ENCODE results near the gene BRME1.

Gene BRME1

DNA sequence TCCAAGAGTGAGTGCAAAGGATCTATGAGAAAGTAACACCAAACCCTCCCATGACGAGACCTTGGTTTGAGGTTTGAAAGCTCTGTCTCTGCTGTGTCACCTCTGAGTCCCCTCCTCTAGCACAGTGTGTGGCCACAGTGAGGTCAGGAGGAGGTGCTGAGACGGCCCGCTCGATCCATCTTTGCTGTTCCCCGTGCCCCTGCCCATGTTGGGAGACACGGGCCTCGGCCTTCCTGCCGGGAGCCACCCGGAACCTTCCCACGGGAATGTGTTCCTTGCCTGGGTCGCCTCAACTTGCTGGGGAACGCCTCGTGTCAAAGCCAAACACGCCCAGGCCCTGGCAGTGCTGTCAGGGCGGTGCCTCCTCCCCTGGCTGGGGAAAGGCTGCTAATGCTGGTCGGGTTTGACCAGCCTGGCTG lies 18.9 kb downstream of the BRME1 start:
- DNase-seq, result no peak

DNA sequence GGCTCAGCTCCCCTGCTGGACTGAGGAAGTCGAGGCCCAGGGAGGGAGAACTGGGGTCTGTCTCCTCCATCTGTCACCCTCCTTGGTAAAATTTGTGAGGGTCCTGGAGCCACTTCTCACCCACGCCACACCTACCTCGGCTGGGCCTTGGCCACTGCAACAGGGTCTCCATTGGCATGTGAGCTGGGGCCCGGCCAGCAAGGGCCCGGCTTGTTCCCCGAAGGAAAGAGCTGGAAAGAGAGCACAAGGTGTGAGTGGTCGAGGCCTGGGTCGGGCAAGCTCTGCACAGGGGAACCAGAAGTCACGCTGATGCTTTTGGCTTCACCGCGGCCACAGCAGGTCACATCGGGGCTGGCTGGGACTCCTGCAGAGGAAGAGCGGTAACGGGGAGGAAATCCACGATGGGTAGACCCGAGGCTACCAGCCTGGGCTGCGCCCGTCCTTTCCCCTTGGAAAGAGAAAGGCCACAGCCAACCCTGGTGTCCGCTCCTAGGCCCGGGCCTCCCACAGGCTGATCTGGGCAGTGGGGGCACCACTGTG lies 20.0 kb downstream of the BRME1 start:
- DNase-seq, result no peak

DNA sequence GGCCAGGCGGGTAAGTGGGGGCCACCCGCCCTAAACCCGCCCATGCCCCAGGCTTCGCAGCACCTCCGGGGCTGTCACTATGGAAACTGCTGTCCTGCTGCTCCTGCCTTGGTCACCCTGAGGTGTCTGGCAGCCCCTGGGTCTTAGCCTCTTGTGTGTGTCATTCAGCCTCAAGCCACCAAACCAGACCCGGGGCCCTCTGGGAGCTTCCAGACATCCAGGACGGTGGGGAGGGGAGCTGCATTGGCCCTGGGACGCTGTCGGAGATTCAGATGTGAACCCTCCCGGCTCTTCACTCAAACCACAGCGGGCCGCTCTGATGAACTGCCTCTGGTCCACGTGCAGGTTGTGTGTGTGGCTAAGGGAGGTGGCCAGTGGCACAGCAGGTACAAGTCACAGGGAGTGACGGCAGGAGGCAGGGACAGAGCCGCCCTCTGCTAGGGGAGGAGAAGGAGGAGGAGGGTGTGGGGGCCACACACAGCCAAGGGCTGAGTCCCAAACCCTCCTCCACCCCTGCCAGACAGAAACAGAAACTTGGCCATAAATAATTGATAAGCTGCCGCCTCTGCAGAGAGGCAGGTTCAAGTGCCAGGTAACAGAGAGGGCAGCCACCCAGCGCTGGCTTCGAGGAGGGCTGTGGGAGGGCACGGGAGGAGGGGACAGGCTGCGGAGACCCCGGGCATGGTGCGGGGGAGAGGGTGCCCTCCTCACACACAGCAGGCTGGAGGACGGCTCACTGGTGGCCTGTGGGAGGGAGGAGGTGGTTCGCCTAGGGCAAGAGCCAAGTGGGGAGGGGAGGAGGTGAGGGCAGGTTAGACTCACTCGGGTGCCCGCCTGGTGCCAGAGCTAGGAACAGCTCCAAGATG lies 21.0 kb downstream of the BRME1 start:
- DNase-seq, result peak; percentile 74

DNA sequence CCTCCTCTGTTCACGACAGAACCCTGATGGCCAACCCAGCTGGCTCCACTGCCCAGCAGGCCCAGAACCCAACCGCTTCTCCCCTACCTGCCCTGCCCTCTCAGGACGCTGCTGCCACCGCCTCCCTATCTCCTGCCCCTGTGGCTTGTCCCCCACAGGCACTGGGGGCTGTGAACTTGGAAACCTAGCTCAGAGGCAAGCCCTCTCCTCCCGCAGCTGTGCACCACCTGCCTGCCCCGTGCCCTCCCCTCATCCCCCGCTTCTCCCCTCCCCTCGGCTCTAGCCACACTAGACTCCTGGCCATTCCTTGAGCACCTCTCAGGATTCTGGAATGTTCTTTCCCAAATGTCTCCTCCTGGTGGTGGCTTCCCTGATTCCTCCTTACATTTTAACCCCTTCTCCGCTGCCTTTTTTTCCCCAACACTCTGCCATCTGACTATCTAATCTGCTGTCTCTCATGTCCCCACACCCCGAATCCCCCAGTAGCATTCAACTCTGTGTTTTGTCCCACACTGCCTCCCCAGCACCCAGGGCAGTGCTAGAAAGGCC lies 22.3 kb downstream of the BRME1 start:
- DNase-seq, result no peak

DNA sequence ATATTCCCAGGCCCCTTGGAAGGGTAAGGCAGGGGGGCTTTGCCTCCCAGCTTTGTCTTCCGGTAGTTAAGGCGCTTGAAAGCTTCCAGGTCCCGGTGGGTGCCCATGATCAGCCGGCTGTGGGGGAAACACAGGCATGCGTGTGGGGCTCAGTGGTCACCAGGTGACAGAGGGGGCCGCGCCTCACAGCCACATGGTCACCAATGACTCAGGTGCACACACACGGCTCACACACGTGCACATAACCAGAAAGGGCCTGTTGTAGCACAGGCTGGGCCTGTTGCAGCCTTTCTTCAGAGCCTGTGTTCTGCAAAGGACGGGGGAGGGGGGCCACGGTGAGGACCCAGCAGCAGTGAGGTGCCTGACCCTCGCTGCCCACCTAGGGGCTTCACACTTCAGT lies 23.1 kb downstream of the BRME1 start:
- no peak for DNase-seq

DNA sequence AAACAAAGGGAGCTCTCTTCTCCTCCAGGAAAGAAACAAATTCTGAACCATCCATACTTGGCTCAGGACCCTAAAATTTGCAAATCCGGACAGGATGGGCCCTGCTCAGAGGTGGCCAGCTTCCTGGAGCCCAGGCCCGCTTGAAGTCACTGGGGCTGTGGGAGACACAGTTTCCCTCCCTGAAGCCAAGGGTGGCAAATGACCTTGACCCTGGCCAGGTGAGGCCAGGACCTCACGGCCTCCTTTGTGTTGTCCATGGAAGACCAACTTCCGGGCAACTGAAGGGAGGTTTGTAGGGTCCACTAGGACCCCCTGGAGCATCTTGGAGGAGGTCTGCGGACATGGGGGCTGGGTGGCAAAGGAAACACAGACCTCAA lies 23.5 kb downstream of the BRME1 start:
- no peak for DNase-seq

DNA sequence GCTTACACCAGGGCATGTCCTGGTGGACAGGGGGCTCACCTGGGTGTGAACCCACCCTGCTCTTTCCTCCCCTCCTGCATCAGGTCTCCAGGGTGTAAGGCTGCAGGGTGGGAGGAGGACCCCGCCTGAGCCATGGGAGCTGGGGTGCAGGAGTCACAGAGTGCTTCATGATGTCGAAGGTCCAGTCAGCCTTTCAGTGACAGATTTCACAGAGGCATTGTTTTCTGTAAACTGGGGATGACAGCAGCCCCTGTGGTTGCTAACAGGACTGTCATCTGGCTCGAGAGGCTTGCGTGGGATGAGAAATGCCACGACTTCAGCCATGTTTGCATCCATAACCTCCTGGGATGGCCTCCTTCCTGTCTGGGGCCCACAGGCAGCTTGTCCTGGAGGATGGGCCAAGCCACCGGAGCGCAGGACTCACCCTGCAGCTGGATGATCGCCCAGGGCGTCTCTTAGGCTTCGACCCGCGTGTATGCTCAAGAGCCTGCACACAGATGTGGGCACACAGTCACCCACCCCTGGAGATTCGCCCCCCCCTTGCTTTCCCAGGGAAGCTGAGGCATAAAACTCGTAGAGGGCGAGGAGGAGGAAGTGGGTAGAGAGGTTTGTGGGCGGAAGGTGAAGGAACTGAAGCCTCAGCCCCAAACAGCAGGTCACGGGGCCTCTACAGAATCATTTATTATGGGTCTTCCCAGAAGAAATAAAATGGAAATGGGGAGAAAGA lies 24.1 kb downstream of the BRME1 start:
- DNase-seq, result no peak

DNA sequence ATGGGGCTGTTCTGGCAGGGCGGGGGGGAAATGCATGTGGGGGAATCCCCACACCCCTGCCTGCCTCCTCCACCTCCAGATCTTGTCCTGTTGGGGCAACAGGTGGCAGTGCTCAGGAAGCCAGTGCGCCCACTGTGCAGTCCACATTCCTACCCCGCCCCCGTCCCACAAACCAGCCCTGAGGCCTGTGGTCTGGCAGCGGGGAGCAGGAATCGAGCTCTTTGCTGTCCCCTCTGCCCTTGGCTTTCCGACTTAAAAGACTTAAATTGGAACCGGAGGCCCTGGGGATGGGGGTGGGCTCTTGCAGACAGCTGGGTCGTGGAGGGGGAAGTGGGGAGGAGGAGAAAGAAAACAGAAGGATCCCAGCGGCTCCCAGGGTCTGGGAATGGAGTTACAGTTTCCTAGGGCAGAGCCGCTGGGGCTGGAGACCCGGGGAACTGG lies 24.6 kb downstream of the BRME1 start:
- no peak for DNase-seq

DNA sequence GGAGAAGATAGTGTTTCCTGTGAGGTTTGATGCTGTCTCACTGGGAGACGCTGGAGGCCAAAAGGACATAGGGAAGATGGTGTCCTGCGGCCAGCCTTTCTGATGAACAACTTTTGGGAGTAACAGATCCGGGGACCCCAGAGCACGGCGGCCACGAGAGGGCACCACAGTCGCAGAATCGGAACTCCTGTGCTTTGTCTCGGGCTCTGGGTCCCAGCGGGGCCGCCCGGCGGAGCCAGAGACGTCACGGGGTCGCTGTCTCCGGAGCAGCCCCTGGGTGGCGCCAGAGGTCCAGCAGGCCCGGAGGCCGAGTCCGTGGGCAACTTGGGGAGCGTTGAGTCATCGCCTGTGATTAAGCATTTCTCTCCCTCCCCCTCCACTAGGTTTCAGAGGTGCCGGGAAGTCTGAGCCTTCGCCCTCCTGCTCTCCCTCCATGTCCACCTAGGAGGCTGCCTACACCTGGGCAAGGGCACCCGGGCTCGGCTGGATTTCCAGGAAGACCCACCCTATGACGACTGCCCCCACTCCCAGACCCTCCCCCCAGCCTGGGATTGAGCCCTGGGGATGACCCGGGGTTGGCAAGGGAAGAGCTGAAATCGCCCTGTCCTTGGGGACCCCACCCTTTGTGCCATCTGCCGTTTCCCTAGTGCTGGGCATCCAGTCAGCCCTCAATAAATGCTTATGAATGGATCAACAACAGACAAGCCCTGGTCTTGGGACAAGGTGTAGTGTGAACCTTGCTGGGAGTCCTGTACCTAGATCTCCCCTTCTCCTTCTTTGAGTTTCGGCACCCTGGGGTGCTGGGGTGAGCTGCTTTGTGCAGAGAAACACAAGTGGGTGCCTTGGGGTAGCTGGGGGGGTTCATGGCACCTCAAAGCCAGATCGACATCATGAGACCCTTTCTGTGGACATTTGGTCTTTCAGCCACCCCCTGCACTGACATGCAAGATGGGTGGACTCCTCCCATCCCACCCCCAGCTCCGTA lies 25.6 kb downstream of the BRME1 start:
- DNase-seq, result peak; percentile 84

DNA sequence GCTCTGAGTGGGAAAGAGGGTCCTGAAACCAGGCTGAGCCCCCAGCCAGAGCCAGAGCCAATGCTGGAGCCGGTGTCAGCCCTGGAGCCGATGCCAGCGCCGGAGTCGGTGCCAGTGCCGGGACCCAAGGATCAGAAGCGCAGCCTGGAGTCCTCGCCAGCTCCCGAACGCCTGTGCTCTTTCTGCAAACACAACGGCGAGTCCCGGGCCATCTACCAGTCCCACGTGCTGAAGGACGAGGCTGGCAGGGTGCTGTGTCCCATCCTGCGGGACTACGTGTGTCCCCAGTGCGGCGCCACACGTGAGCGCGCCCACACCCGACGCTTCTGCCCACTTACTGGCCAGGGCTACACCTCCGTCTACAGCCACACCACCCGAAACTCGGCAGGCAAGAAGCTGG lies 28.6 kb downstream of the BRME1 start:
- DNase-seq, result no peak

DNA sequence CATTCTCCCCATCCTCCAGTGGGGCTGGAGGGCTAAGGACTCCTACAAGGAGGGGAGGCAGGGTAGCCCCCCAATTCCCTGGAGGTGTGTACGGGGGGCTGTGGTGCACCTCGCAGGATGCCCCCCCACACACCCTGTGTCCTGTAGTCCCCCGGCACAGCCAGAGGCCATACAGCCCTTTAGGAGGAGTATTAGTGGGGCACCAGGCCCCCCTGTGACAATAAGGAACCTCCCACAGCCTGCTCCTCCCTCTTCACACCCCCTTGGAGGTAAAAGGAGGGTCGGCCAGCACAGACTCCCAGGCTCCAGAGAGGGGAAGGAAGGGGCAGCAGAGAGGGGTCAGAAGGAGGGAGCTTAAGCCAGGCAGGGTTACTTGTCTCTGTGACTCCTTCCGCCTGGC lies 29.1 kb downstream of the BRME1 start, which contains the start of gene NANOS3:
NANOS3 (plus strand) TSS at position 301 of the 400 bp plus-strand sequence. CDS start 115 bp downstream, outside the sequence.
- DNase-seq, result no peak

DNA sequence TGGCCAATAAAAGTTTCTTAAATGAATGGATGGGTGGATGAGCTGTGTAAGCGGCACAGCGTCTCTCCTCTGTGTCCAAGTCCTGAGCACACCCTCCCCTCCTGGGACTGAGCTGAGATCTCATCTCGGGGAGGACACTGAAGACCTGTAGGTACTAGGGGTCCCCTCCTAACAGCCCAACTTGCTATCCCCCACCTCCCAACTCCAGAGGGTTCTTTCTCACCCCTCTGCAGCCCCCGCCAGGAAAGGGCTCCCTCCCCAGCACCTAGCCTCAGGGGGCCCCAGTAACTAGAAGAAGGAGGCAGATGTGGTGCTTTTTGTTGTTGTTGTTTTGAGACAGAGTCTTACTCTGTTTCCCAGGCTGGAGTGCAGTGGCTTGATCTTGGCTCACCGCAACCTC lies 30.1 kb downstream of the BRME1 start:
- no peak for DNase-seq

DNA sequence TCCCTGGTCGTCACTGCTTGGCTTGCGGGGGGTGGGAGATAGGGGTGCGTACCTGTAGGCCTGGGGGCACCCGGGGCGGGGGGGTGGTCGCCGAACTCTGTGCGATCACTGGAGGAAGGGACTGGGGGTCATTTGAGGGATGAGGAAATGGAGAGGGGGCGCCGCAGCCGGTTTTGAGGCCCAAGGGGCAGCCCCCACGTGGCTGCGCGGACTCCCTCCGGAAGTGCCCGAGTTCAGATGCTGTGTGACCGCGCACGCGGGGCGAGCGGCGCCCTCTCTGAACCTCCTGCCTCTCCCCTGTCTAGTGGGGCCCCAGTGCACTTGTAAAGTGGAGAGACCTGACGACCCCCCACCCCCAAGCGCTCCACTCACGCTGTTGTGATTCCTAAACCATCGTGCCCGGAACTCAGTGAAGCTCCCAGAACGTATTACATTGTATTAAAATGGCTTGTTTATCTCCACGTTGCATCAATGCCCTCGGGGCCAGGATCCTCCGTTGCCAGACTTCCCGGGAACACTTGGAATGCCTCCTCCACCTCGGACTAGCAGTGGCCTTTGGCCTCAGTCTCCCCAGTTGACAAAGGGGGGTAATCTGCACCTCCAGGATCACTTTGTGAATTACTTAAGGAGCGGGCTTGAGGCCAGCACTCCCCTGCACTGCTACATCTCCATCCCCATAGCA lies 31.9 kb downstream of the BRME1 start:
- no peak for DNase-seq

DNA sequence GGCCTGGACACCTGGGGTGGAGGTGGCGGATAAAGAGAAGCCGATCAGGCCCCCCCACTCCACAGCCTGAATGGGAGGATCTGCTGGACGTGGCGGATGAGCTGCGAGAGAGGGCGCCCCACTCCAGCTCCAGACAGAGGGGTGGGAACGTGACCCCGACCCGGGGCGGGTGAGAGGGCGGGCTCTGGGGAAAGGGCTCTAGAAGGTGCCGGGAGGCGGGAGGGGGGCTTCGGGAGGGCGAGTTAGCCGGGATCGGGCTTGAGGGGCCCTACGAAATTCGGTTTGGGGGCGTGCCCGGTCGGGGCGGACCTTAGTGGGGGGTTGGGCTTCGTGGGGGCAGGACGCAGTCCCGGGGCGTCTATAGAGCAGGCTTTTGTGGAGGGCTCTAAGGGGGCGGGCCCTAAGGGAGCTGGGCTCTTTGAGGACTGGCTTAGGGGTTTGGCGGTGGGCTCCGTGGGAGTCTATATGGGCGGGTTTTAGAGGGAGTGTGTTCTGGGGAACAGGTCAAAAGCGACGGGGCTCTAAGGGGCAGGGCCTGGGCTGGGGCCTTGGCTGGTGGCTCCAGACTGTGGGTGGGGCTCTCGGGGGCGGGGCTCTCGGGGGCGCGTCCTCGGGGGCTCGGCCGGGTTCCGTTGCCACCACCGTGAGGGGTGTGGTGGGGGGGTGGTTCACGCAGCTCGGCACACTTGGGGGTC lies 33.1 kb downstream of the BRME1 start:
- no peak for DNase-seq

DNA sequence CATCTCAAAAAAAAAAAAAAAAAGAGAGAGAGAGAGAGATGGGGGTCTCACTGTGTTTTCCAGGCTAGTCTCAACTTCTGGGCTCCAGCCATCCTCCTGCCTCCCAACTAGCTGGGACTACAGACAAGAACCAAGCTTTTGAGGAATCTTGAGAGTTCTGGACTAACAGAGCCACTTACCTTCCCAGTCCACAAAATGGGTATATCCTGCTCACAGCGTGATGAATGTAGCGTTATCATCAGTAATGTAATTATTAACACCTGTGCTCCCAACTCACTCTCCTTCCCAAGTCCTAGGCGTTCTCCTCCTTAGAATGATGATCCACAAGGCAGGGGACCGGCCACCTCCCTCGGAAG lies 33.6 kb downstream of the BRME1 start:
- DNase-seq, result no peak

DNA sequence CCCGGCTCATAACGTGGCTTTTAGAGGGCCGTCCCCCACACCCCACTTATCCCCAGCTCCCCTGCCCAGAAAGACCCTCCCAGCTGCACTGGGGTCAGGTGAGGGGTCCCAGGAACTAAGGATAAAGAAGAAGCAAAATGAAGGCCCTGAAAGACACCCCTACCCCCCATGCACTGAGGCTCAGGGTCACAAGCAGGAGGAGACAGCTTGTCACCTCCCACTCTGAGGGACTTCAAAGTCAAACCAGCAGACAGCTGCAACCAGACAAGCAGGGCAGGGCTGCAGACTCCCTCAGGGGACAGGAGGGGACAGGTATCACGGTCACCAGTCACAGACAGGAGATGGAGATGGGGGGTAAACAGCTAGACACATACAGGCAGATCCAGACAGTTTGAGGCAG lies 35.0 kb downstream of the BRME1 start:
- DNase-seq, result no peak

DNA sequence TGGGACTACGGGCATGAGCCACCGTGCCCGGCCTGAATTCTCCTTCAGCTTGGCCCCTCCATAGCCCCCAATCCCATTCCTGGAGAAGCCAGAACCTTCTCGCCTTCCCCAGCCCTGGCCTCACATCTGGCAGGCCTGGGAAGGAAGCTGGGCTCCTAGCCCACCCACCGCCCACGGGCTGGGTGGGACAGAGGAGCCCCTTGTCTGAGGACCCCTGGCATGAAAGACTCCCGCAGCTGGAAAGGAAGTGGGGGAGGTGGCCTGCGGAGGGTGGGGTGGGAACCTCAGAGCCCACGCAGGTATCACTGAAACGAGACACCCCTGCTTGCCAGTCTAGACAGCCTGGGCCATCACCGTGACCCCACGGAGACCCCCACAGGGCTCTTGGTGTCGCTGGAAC lies 36.6 kb downstream of the BRME1 start:
- DNase-seq, result no peak

DNA sequence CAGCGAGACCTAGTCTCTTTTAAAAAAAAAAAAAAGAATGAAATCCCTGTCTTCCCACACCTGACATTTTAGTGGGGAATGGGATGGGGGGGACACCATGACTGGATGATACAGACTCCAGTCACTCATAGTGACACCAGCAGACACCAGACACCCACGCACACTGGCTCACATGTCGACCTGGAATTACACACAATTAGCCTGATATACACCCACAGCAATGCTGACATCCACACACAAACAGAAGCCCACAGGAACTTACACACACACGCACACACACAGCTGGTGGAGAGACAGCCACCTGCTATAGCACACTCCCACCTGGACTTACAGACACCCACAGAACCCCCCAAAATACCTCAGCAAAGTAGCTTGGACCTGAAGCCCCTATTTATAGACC lies 37.3 kb downstream of the BRME1 start:
- no peak for DNase-seq

DNA sequence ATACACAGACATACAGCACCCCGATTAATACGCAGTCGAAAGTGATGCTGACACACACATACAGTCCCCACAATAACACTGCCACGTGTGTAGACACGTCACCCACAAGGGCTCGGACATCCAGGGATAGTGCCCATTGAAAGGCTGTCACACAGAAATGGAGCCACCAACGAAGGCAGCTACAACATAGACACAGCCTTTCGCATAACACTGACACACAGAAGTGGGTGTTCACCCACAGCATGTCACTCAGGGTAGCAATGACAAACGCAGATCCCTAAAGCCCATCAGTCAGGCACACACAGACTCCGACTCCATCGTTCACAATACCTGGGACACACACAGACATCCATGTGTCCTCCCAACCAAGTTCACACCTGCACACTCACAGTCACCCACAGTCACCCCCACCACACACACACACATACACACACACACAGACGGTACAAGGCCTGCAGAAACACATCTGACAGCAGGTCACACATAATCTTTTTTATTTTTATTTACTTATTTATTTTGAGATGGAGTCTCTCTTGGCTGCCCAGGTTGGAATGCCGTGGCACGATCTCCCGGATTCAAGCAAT lies 39.4 kb downstream of the BRME1 start:
- no peak for DNase-seq

DNA sequence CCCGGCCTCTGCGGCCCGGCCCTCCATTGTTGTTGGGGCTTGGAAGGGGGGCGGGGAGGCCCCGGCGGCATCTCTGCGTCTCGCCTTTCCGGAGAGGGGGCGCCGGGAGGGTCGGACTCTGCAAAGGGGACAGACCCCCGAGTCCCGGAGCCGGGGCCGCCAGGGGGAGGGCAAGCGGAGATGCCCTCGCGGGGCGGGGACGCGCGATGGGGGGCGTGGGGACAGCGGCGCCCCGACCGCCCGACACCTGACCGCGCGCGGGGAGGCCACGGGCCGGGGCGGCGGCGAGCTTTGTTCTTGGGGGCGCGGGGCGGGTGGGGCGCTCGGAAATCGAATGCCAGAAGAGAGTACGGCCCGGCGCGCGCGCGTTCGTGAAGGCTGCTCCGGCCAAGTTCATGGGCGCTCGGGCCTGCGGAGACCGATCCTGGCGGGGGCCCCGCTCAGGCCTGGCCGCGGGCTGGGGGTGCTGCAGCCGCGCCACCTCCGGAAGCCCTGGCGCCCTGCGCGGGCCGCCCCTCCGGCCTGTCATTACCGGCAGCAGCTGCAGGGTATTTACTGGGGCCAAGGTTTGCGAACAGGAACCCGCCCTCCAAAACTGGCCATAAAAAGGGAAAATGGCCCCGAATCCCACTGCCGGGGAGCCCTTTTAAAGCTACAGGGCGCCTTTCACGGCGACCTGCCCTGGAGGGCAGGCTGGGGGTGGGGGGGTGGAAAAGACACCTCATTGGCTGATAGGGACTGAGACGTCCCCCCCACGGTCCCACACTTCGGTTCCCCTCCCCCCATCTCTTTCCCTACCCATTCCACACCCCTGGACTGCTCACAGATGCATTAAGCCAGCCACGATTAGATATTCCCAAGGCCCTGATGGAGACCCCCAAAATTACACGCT lies 40.1 kb downstream of the BRME1 start:
- no peak for DNase-seq

All from DMS79 (cell line).